ENCODE data around the gene SORCS1. TPM values are rescaled to one million over a fixed set of nuclear protein-coding genes. Genes with fewer than 3 reads are reported as not detected.

SORCS1 gene
- polyA plus RNA-seq, 1 donor (not counting 4 experiments of a cell fraction or from before 2014, with no cell fraction given) = not detected

DNA sequence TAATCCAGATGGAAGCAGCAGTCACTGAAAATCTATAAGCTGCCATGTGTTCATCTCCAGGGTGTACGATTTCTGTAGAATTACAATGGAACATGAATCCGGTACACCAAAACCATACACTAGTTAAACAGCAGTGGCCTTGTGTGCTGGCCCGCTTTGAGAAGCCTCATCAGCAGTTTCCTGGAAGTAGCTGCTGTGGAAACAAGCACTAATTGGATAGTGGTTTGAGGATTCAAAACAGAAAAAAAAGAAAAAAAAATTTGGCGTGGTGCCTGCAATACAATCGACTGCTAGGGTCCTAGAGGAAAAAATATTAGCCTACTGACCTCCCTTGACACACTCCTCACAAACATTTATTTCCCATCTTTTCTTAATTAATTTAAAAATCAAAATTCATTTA, 545.9 kb downstream of the SORCS1 start:
- Histone ChIP-seq H2AFZ (ENCODE audit: control insufficient read depth, low read length) (no peak overlapping the region), H3K9me3 (ENCODE audit: control insufficient read depth, low read depth, low read length) (no peaks in the 10 kb centered on the region), H3K9ac (ENCODE audit: control insufficient read depth, extremely low read depth, insufficient read depth, low read length) (no peak overlapping the region), H4K20me1 (ENCODE audit: control insufficient read depth, extremely low read depth, insufficient read depth, low read length) (no peaks in the 10 kb centered on the region), H3K9me1 (ENCODE audit: control insufficient read depth, extremely low read depth, insufficient read depth, low read length) (no peaks in the 10 kb centered on the region), H3K27me3 (ENCODE audit: control insufficient read depth, extremely low read depth, insufficient read depth, low read length) (no peaks in the 10 kb centered on the region), H3K36me3 (ENCODE audit: control insufficient read depth in 2 of 2, extremely low read depth in 1 of 2, insufficient read depth in 2 of 2, low read length in 2 of 2) (no peaks in the 10 kb centered on the region), H3K79me2 (ENCODE audit: control insufficient read depth, insufficient read depth, low read length) (no peaks in the 10 kb centered on the region), H3K4me3 (ENCODE audit: control insufficient read depth in 2 of 3, extremely low read depth in 1 of 3, insufficient read depth in 2 of 3, low read depth in 1 of 3, low read length in 3 of 3) (no peak overlapping the region), H3K4me2 (ENCODE audit: control insufficient read depth, extremely low read depth, insufficient read depth, low read depth, low read length) (no peak overlapping the region), H3K4me1 (ENCODE audit: control insufficient read depth, extremely low read depth, insufficient read depth, low read length) (no peaks in the 10 kb centered on the region), H3K27ac (ENCODE audit: control insufficient read depth, insufficient read depth, low read length) (no peak overlapping the region)
- dilution Hi-C loops (cut with MboI; ENCODE audit: extremely low pct_ligation_motif_present, low sequenced_read_pairs) = no loop called here
- DNase-seq (ENCODE audit: low read depth, low spot score) (no peak), FAIRE-seq (no peak)
- no peak for TF ChIP-seq EZH2 (IDR thresholded peaks at IDR 0.05; ENCODE audit: low read length)
- TF ChIP-seq, protein P1, sequence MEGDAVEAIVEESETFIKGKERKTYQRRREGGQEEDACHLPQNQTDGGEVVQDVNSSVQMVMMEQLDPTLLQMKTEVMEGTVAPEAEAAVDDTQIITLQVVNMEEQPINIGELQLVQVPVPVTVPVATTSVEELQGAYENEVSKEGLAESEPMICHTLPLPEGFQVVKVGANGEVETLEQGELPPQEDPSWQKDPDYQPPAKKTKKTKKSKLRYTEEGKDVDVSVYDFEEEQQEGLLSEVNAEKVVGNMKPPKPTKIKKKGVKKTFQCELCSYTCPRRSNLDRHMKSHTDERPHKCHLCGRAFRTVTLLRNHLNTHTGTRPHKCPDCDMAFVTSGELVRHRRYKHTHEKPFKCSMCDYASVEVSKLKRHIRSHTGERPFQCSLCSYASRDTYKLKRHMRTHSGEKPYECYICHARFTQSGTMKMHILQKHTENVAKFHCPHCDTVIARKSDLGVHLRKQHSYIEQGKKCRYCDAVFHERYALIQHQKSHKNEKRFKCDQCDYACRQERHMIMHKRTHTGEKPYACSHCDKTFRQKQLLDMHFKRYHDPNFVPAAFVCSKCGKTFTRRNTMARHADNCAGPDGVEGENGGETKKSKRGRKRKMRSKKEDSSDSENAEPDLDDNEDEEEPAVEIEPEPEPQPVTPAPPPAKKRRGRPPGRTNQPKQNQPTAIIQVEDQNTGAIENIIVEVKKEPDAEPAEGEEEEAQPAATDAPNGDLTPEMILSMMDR (optimal IDR thresholded peaks at IDR 0.05 in 1 of 3, IDR thresholded peaks at IDR 0.05 in 1 of 3, conservative IDR thresholded peaks at IDR 0.05 in 1 of 3; ENCODE audit: extremely low read depth in 1 of 3, insufficient read depth in 2 of 3, low read length in 3 of 3) = no peak

DNA sequence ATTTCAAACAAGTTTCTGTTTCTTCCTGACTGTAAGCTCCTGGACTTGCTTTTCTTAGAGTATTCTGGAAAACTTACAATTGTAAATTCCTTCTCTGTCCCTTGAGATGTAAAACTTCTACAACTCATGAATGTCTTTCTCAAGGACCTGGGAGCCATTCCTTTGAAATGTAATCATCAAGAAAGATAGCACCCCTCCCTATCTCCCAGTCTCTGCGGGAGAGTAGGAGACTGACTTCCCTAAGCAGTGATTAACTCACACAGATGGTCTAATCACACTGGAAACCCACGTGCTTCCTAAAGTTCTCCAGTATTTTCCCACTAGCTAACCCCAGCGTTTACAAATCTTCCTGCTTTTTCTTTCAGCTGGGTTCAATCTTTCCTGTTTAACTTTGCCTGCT, 549.4 kb downstream of the SORCS1 start:
- Histone ChIP-seq H3K27me3 (ENCODE audit: control insufficient read depth, extremely low read depth, insufficient read depth, low read length) (no peaks in the 10 kb centered on the region), H3K9me1 (ENCODE audit: control insufficient read depth, extremely low read depth, insufficient read depth, low read length) (no peaks in the 10 kb centered on the region), H3K4me2 (ENCODE audit: control insufficient read depth, extremely low read depth, insufficient read depth, low read depth, low read length) (no peak overlapping the region), H3K9ac (ENCODE audit: control insufficient read depth, extremely low read depth, insufficient read depth, low read length) (no peak overlapping the region), H3K27ac (ENCODE audit: control insufficient read depth, insufficient read depth, low read length) (no peak overlapping the region), H3K79me2 (ENCODE audit: control insufficient read depth, insufficient read depth, low read length) (no peaks in the 10 kb centered on the region), H2AFZ (ENCODE audit: control insufficient read depth, low read length) (no peak overlapping the region), H3K9me3 (ENCODE audit: control insufficient read depth, low read depth, low read length) (no peaks in the 10 kb centered on the region), H3K36me3 (ENCODE audit: control insufficient read depth in 2 of 2, extremely low read depth in 1 of 2, insufficient read depth in 2 of 2, low read length in 2 of 2) (no peaks in the 10 kb centered on the region), H3K4me1 (ENCODE audit: control insufficient read depth, extremely low read depth, insufficient read depth, low read length) (no peaks in the 10 kb centered on the region), H4K20me1 (ENCODE audit: control insufficient read depth, extremely low read depth, insufficient read depth, low read length) (no peaks in the 10 kb centered on the region), H3K4me3 (ENCODE audit: control insufficient read depth in 2 of 3, extremely low read depth in 1 of 3, insufficient read depth in 2 of 3, low read depth in 1 of 3, low read length in 3 of 3) (no peak overlapping the region)
- DNase-seq (ENCODE audit: low read depth, low spot score) (no peak), FAIRE-seq (no peak)
- dilution Hi-C loops (cut with MboI; ENCODE audit: extremely low pct_ligation_motif_present, low sequenced_read_pairs) = no loop called here
- TF ChIP-seq EZH2 (IDR thresholded peaks at IDR 0.05; ENCODE audit: low read length) = no peak
- TF ChIP-seq, protein P1 (optimal IDR thresholded peaks at IDR 0.05 in 1 of 3, IDR thresholded peaks at IDR 0.05 in 1 of 3, conservative IDR thresholded peaks at IDR 0.05 in 1 of 3; ENCODE audit: extremely low read depth in 1 of 3, insufficient read depth in 2 of 3, low read length in 3 of 3) = no peak

Measured in keratinocyte (primary cell).